ENCODE results near the gene IL17D. TPM values are rescaled to one million over a fixed set of nuclear protein-coding genes. Genes with fewer than 3 reads are reported as not detected.

IL17D gene
- total RNA-seq, 1 experiment from 2014 or later: 1.2 TPM

GRCh38 chr13:20696073-20696472 lies 7.4 kb upstream of the IL17D start:
- Histone ChIP-seq H2AFZ (ENCODE audit: low read length) (no peak overlapping the region), H4K5ac (ENCODE audit: insufficient read length, low read depth, low read length) (no peak overlapping the region), H3K9ac (ENCODE audit: extremely low read depth, insufficient read length, low read length) (no peak overlapping the region), H3K4me1 (ENCODE audit: insufficient read depth, low read length) (no peaks in the 10 kb centered on the region), H3K4me2 (ENCODE audit: insufficient read depth, insufficient read length, low read length) (no peak overlapping the region), H3K18ac (ENCODE audit: insufficient read length, low read depth, low read length) (no peak overlapping the region), H4K8ac (replicated peaks; ENCODE audit: insufficient read length, low read depth, low read length) (no peak overlapping the region), H2BK15ac (ENCODE audit: low read depth, low read length) (no peak overlapping the region), H2BK120ac (ENCODE audit: low read depth, low read length, poor library complexity, severe bottlenecking) (no peak overlapping the region), H3K27me3 (ENCODE audit: insufficient read depth, low read length) (no peaks in the 10 kb centered on the region), H4K20me1 (ENCODE audit: control insufficient read depth, insufficient read depth, insufficient read length) (no peaks in the 10 kb centered on the region), H3K79me1 (ENCODE audit: insufficient read depth, low read depth, low read length, poor library complexity, severe bottlenecking) (no peaks in the 10 kb centered on the region), H3K56ac (ENCODE audit: insufficient read length, low read depth, low read length) (no peak overlapping the region), H3K9me3 (ENCODE audit: control insufficient read depth, low read depth, low read length) (no peaks in the 10 kb centered on the region), H3K79me2 (ENCODE audit: insufficient read depth, low read length) (no peaks in the 10 kb centered on the region), H2BK12ac (ENCODE audit: insufficient read length, low read depth, low read length) (no peak overlapping the region), H3K23me2 (ENCODE audit: insufficient read length, low read depth, low read length, poor library complexity, severe bottlenecking) (no peaks in the 10 kb centered on the region), H2AK5ac (ENCODE audit: insufficient read length, low read length) (no peak overlapping the region), H3K14ac (ENCODE audit: insufficient read depth, low read length) (no peak overlapping the region), H3K23ac (ENCODE audit: insufficient read length, low read depth, low read length) (no peak overlapping the region), H3K27ac (ENCODE audit: insufficient read length, low read depth, low read length) (no peak overlapping the region), H2BK5ac (ENCODE audit: insufficient read length, low read length) (no peak overlapping the region), H2BK20ac (ENCODE audit: low read depth, low read length, poor library complexity, severe bottlenecking) (no peak overlapping the region), H3T11ph (ENCODE audit: low read length) (no peak overlapping the region), H4K91ac (ENCODE audit: insufficient read length, low read depth, low read length) (no peak overlapping the region), H3K4ac (ENCODE audit: low read depth, low read length) (no peak overlapping the region)
- Mint-ChIP-seq H3K36me3 (ENCODE audit: insufficient read depth in 1 of 3, low read depth in 3 of 3) (no peaks in the 10 kb centered on the region), H3K9me3 (no peaks in the 10 kb centered on the region), H3K27me3 (ENCODE audit: low read depth) (peaks cover 9% of the 10 kb centered on the region), H3K4me3 (no peak overlapping the region), H3K4me1 (no peaks in the 10 kb centered on the region), H3K27ac (no peak overlapping the region)
- DNase-seq: no peak
- TF ChIP-seq, protein P1, sequence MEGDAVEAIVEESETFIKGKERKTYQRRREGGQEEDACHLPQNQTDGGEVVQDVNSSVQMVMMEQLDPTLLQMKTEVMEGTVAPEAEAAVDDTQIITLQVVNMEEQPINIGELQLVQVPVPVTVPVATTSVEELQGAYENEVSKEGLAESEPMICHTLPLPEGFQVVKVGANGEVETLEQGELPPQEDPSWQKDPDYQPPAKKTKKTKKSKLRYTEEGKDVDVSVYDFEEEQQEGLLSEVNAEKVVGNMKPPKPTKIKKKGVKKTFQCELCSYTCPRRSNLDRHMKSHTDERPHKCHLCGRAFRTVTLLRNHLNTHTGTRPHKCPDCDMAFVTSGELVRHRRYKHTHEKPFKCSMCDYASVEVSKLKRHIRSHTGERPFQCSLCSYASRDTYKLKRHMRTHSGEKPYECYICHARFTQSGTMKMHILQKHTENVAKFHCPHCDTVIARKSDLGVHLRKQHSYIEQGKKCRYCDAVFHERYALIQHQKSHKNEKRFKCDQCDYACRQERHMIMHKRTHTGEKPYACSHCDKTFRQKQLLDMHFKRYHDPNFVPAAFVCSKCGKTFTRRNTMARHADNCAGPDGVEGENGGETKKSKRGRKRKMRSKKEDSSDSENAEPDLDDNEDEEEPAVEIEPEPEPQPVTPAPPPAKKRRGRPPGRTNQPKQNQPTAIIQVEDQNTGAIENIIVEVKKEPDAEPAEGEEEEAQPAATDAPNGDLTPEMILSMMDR (conservative IDR thresholded peaks at IDR 0.05): no peak
- WGBS (ENCODE audit: extremely low coverage, insufficient read length, low lambda C conversion rate): no CpG with 5 or more reads among the region's 4 CpGs

All from H9 (cell line).